Measurements from ENCODE around the gene ETFBKMT.
"Not testable (repeated sequence)": the region's sequence is repeated elsewhere in the genome, so short reads cannot be mapped to it uniquely, and the experiment has no call there.

ETFBKMT gene

DNA sequence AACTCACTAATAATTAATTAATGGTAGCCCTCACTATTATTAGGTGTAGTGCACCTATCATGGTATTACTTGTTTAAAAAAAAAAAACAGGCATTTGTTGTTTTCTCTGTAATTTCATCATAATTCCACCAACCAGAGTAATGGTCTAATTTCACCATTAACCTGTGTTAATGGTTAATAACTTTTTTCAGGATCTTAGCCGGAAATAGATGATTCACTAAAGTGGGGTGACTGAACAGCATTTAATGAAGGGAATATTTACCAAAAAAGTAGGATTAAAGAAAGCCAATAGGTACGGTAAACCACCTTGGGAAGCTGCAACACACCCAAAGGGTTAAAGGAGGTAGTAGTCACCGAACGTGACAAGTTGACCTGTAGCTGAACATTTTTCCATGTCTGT lies 13.0 kb downstream of the ETFBKMT start:
- TF ChIP-seq, protein P1, sequence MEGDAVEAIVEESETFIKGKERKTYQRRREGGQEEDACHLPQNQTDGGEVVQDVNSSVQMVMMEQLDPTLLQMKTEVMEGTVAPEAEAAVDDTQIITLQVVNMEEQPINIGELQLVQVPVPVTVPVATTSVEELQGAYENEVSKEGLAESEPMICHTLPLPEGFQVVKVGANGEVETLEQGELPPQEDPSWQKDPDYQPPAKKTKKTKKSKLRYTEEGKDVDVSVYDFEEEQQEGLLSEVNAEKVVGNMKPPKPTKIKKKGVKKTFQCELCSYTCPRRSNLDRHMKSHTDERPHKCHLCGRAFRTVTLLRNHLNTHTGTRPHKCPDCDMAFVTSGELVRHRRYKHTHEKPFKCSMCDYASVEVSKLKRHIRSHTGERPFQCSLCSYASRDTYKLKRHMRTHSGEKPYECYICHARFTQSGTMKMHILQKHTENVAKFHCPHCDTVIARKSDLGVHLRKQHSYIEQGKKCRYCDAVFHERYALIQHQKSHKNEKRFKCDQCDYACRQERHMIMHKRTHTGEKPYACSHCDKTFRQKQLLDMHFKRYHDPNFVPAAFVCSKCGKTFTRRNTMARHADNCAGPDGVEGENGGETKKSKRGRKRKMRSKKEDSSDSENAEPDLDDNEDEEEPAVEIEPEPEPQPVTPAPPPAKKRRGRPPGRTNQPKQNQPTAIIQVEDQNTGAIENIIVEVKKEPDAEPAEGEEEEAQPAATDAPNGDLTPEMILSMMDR (IDR thresholded peaks at IDR 0.05; ENCODE audit: borderline replicate concordance, insufficient read depth, low read depth, low read length) = no peak
- no peak overlapping the region for H3K4me3 ChIP-seq (ENCODE audit: low read depth, low read length)

DNA sequence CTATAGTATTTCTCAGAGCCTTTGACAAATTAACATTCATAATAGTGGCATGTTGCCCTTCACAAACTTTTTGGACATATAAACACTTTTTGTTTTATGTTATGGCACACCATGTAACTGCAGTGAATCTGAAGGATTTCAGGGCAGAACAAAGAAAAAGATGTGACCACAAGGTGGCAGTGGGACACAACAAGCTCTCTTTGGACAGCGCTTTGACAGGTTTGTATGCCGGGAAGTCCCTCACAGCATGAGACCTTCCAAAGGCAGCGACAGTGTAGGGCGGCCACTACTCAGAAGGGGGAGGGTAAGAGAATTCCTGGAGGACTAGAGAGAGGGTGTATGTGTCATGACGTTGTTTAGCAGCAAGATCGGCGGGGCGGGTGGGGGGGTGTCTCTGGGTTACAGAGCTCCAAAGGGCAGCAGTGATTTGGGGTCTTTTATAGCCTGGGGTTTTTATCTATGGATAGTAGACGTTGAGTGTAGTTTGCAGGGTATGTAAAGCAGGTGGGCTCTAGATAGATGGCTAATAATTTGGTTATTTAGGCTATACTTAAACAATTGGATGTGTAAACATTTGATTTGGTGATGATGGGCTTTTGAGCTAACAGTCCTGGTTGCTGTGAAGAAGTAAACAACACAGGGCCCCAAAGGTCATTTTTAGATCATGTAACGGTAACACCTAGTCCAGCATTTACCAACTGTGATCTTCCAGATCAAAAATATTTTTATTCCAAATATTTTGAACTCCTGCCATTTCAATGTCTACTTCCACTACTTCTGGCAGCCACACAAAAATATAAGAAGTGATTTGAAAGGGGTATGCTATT lies 22.9 kb downstream of the ETFBKMT start:
- TF ChIP-seq, protein P1 (IDR thresholded peaks at IDR 0.05; ENCODE audit: borderline replicate concordance, insufficient read depth, low read depth, low read length) = peak; percentile 66; the same call in 1 of the 2 replicates
- no peak overlapping the region for H3K4me3 ChIP-seq (ENCODE audit: low read depth, low read length)

DNA sequence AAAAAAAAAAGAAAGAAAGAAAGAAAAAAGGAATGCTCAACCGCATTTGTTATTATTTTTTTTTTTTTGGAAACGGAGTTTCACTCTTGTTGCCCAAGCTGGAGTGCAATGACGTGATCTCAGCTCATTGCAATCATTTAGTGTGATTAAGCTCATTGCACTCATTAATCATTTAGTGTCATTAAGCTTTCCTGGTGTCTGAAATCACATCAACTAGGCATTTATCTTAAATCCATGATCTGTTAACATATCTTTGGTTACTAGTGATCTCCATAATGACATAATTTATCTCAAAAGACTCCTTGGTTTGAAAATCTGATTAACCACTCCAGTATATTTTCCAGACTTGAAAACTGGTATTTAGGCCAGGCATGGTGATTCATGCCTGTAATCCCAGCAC lies 26.3 kb downstream of the ETFBKMT start:
- no peak overlapping the region for H3K4me3 ChIP-seq (ENCODE audit: low read depth, low read length)
- TF ChIP-seq, protein P1 (IDR thresholded peaks at IDR 0.05; ENCODE audit: borderline replicate concordance, insufficient read depth, low read depth, low read length) = no peak

DNA sequence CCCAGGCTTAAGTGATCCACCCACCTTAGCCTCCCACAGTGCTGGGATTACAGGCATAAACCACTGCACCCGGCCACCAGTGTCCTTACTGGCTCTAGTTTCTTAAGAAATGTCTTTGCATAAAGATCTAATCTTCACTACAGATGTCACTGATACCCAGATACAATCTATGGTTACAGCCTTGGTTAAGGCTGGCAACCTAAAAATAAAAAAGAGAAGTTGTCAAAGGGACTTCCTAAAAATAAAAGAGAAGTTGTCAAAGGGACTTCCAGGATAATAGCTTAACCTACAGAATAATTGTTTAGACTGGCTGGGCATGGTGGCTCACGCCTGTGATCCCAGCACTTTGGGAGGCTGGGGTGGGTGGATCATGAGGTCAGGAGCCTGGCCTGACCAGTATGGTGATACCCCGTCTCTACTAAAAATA lies 27.6 kb downstream of the ETFBKMT start:
- H3K4me3 ChIP-seq (ENCODE audit: low read depth, low read length) = no peak overlapping the region
- TF ChIP-seq, protein P1 (IDR thresholded peaks at IDR 0.05; ENCODE audit: borderline replicate concordance, insufficient read depth, low read depth, low read length) = no peak

DNA sequence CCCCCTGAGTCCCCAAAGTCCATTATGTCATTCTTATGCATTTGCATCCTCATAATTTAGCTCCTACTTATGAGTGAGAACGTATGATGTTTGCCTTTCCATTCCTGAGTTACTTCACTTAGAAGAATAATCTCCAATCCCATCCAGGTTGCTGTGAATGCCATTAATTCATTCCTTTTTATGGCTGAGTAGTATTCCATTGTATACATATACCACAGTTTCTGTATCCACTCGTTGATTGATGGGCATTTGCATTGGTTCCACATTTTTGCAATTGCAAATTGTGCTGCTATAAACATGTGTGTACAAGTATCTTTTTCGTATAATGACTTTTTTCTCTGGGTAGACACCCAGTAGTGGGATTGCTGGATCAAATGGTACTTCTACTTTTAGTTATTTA lies 30.4 kb downstream of the ETFBKMT start:
- not testable (repeated sequence) for H3K4me3 ChIP-seq (ENCODE audit: low read depth, low read length)

DNA sequence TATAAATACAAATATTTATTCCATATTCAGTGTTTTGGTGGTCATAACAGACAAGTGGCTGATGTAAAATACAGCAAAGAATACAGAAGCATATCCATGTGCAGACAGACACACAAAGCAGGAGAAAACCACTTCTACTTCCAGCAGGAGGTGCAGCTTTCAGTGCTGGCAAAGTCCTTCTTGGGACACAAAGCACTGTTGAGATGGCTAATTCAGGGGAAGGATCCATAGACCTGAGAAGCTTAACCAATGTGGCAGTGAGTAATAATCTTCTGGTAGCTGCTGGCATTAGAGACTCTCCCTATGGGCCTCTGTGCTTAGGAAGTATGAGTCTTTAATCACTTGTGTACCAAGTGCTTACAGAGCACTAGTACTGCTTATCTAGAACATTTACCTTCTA lies 42.6 kb downstream of the ETFBKMT start:
- TF ChIP-seq, protein P1 (IDR thresholded peaks at IDR 0.05; ENCODE audit: borderline replicate concordance, insufficient read depth, low read depth, low read length) = no peak
- H3K4me3 ChIP-seq (ENCODE audit: low read depth, low read length) = no peak overlapping the region

DNA sequence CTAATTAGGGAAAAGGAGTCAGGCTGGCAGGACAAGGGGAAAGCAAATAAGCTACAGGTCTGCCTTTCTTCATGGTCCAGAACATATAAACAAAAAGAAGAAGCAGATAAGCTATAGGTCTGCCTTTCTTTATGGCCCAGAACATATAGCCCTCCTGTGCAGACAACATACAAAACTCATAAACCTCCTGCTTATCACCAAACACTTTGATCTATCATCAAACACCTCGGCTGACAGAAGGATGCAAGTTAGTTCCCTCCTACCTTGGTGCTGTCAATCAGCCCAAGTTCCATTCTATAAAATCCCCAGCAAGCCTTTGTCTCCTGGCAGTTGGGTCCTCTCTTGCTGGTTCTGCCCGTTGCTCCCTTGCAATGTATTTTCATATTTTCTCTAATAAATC lies 46.1 kb downstream of the ETFBKMT start:
- TF ChIP-seq, protein P1 (IDR thresholded peaks at IDR 0.05; ENCODE audit: borderline replicate concordance, insufficient read depth, low read depth, low read length) = no peak
- H3K4me3 ChIP-seq (ENCODE audit: low read depth, low read length) = no peak overlapping the region

DNA sequence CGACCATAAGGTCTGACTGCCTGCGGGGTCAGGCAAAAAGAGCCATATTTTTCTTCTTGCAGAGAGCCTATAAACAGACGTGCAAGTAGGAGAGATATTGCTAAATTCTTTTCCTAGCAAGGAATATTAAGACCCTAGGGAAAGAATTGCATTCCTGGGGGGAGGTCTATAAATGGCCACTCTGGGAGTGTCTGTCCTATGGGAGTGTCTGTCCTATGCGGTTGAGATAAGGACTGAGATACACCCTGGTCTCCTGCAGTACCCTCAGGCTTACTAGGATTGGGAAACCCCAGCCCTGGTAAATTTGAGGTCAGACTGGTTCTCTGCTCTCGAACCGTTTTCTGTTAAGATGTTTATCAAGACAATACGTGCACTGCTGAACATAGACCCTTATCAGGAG lies 48.6 kb downstream of the ETFBKMT start:
- not testable (repeated sequence) for H3K4me3 ChIP-seq (ENCODE audit: low read depth, low read length)

Data from GM12875 (cell line).